ENCODE data around the gene FBXL15.

FBXL15 gene

DNA sequence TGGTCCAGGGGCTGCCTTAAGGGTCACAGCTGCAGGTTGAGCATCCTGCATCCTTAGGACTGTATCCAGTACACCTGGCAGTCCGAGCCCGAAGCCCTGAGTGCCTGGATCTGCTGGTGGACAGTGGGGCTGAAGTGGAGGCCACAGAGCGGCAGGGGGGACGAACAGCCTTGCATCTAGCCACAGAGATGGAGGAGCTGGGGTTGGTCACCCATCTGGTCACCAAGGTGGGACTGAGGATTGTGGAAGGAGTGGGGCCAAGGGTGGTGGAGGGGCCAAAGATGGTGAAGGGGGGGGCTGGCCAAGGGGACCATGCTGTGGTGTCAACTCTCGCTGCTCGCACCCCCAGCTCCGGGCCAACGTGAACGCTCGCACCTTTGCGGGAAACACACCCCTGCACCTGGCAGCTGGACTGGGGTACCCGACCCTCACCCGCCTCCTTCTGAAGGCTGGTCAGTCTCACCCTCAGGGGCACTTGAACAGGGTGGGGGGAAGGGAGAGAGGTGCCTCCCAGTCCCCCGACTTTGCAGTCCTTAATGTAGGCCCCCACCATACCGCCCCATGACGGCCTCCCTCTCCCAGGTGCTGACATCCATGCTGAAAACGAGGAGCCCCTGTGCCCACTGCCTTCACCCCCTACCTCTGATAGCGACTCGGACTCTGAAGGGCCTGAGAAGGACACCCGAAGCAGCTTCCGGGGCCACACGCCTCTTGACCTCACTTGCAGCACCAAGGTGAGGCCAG lies 19.9 kb upstream of the FBXL15 start:
- H3K4me1 ChIP-seq (ENCODE audit: low read length) = peaks cover 24% of the 10 kb centered on the region
- no peak overlapping the region for H3K4me2 ChIP-seq (ENCODE audit: low read depth, low read length)
- no peak overlapping the region for H3K27ac ChIP-seq (ENCODE audit: low read length)

DNA sequence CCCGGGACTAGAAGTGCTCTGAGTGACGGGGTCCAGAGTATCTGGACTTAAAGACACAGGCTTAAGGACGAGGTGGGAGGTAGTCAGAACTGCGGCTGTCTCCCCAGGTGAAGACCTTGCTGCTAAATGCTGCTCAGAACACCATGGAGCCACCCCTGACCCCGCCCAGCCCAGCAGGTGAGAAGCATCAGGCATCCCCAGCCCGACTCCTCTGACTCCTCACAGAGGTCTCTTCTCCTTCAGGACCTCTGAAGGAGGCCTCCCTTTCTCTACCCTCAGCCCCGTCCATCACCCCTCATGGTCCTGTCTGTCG lies 19.3 kb upstream of the FBXL15 start:
- peaks cover 11% of the 10 kb centered on the region; the same call in 1 of the 2 replicates for H4K20me1 ChIP-seq (ENCODE audit: insufficient read depth, low read length)
- H3F3A ChIP-seq (ENCODE audit: insufficient read depth, low read length) = peaks cover 45% of the 10 kb centered on the region
- H3K36me3 ChIP-seq (replicated peaks; ENCODE audit: insufficient read depth, low read length) = peaks cover 15% of the 10 kb centered on the region
- H3K27me3 ChIP-seq (replicated peaks; ENCODE audit: insufficient read depth, low read length) = no peaks in the 10 kb centered on the region; the same call in 1 of the 2 replicates
- H3K4me1 ChIP-seq (ENCODE audit: low read length) = peaks cover 24% of the 10 kb centered on the region
- H3K9me2 ChIP-seq (replicated peaks; ENCODE audit: insufficient read depth, low read length) = no peaks in the 10 kb centered on the region
- H3K9ac ChIP-seq (ENCODE audit: low read length) = no peak overlapping the region
- no peak for DNase-seq
- H2AFZ ChIP-seq (ENCODE audit: low read length) = no peak overlapping the region
- peaks cover 35% of the 10 kb centered on the region for H3K79me2 ChIP-seq (ENCODE audit: low read length)
- no peak overlapping the region for H3K4me3 ChIP-seq (ENCODE audit: low read length)
- H3K27ac ChIP-seq (ENCODE audit: low read length) = no peak overlapping the region
- H3K4me2 ChIP-seq (ENCODE audit: low read depth, low read length) = no peak overlapping the region
- no peaks in the 10 kb centered on the region for H3K9me3 ChIP-seq (replicated peaks; ENCODE audit: insufficient read depth, low read length)
- TF ChIP-seq, protein P1, sequence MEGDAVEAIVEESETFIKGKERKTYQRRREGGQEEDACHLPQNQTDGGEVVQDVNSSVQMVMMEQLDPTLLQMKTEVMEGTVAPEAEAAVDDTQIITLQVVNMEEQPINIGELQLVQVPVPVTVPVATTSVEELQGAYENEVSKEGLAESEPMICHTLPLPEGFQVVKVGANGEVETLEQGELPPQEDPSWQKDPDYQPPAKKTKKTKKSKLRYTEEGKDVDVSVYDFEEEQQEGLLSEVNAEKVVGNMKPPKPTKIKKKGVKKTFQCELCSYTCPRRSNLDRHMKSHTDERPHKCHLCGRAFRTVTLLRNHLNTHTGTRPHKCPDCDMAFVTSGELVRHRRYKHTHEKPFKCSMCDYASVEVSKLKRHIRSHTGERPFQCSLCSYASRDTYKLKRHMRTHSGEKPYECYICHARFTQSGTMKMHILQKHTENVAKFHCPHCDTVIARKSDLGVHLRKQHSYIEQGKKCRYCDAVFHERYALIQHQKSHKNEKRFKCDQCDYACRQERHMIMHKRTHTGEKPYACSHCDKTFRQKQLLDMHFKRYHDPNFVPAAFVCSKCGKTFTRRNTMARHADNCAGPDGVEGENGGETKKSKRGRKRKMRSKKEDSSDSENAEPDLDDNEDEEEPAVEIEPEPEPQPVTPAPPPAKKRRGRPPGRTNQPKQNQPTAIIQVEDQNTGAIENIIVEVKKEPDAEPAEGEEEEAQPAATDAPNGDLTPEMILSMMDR (IDR thresholded peaks at IDR 0.05; ENCODE audit: low read length) = no peak
- no peak for TF ChIP-seq EZH2phosphoT487 (IDR thresholded peaks at IDR 0.05; ENCODE audit: low read length)
- no peak for TF ChIP-seq EZH2 (optimal IDR thresholded peaks at IDR 0.05; ENCODE audit: low read depth, low read length)

More for the DNA sequence above, 19.9 kb upstream of the FBXL15 start:
- no peak overlapping the region for H3K9ac ChIP-seq (ENCODE audit: low read length)
- no peak for DNase-seq
- TF ChIP-seq EZH2phosphoT487 (IDR thresholded peaks at IDR 0.05; ENCODE audit: low read length) (no peak), EZH2 (optimal IDR thresholded peaks at IDR 0.05; ENCODE audit: low read depth, low read length) (no peak)
- TF ChIP-seq, protein P1 (IDR thresholded peaks at IDR 0.05; ENCODE audit: low read length) = no peak
- H3K9me3 ChIP-seq (replicated peaks; ENCODE audit: insufficient read depth, low read length) = no peaks in the 10 kb centered on the region
- H3K79me2 ChIP-seq (ENCODE audit: low read length) = peaks cover 40% of the 10 kb centered on the region
- H3K27me3 ChIP-seq (replicated peaks; ENCODE audit: insufficient read depth, low read length) = no peaks in the 10 kb centered on the region
- H3K4me3 ChIP-seq (ENCODE audit: low read length) = no peak overlapping the region
- H2AFZ ChIP-seq (ENCODE audit: low read length) = no peak overlapping the region
- peaks cover 45% of the 10 kb centered on the region for H3F3A ChIP-seq (ENCODE audit: insufficient read depth, low read length)
- H4K20me1 ChIP-seq (ENCODE audit: insufficient read depth, low read length) = peaks cover 11% of the 10 kb centered on the region; the same call in 1 of the 2 replicates
- H3K36me3 ChIP-seq (replicated peaks; ENCODE audit: insufficient read depth, low read length) = peaks cover 15% of the 10 kb centered on the region
- no peaks in the 10 kb centered on the region for H3K9me2 ChIP-seq (replicated peaks; ENCODE audit: insufficient read depth, low read length)

GRCh38 chr10:102401735-102402511 lies 18.7 kb upstream of the FBXL15 start:
- DNase-seq = no peak
- no peaks in the 10 kb centered on the region for H3K9me2 ChIP-seq (replicated peaks; ENCODE audit: insufficient read depth, low read length)
- H3K4me1 ChIP-seq (ENCODE audit: low read length) = peaks cover 20% of the 10 kb centered on the region
- H3K4me2 ChIP-seq (ENCODE audit: low read depth, low read length) = no peak overlapping the region
- no peak overlapping the region for H3K27ac ChIP-seq (ENCODE audit: low read length)
- peaks cover under 1% of the 10 kb centered on the region; the same call in 1 of the 2 replicates for H3K27me3 ChIP-seq (replicated peaks; ENCODE audit: insufficient read depth, low read length)
- H4K20me1 ChIP-seq (ENCODE audit: insufficient read depth, low read length) = peaks cover 11% of the 10 kb centered on the region; the same call in 1 of the 2 replicates
- no peak overlapping the region for H3K9ac ChIP-seq (ENCODE audit: low read length)
- no peak overlapping the region for H3K4me3 ChIP-seq (ENCODE audit: low read length)
- no peak overlapping the region for H2AFZ ChIP-seq (ENCODE audit: low read length)
- H3K9me3 ChIP-seq (replicated peaks; ENCODE audit: insufficient read depth, low read length) = no peaks in the 10 kb centered on the region
- H3K79me2 ChIP-seq (ENCODE audit: low read length) = peaks cover 28% of the 10 kb centered on the region
- H3K36me3 ChIP-seq (replicated peaks; ENCODE audit: insufficient read depth, low read length) = peaks cover 15% of the 10 kb centered on the region
- TF ChIP-seq EZH2 (optimal IDR thresholded peaks at IDR 0.05; ENCODE audit: low read depth, low read length) (no peak), EZH2phosphoT487 (IDR thresholded peaks at IDR 0.05; ENCODE audit: low read length) (no peak)
- TF ChIP-seq, protein P1 (IDR thresholded peaks at IDR 0.05; ENCODE audit: low read length) = no peak
- peaks cover 40% of the 10 kb centered on the region for H3F3A ChIP-seq (ENCODE audit: insufficient read depth, low read length)
